Measurements from ENCODE around the gene MITF.

MITF gene

DNA sequence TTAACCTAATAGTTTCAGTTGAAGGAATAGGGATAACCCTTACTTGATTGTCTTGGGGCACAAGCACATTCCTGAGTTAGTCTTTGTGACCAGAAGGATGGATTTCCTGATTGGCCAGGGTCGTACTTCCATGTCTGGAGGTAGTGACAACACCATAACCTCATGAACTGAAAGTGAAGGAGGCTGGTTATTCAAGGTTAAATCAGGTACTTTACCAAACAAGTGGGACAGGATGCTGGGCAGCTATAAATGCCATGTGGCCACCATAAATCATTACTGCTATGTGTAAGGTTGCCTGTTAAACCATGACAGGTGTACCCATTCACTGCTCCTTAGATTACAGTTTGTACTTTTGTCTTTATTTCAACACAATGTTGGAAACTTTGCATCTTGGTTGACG lies 132.0 kb downstream of the MITF start:
- H3K4me3 ChIP-seq (ENCODE audit: low read depth, low read length, poor library complexity, severe bottlenecking): no peak overlapping the region
- no peaks in the 10 kb centered on the region for H4K20me1 ChIP-seq (ENCODE audit: insufficient read depth, low read length)
- H3K27ac ChIP-seq (ENCODE audit: low read depth, low read length, poor library complexity, severe bottlenecking): no peak overlapping the region
- no peak overlapping the region for H2AFZ ChIP-seq (ENCODE audit: low read length)
- no peaks in the 10 kb centered on the region for H3K9me3 ChIP-seq (ENCODE audit: low read length)
- H3K36me3 ChIP-seq (ENCODE audit: insufficient read depth, low read length): no peaks in the 10 kb centered on the region
- H3K9me2 ChIP-seq (ENCODE audit: low read depth, low read length): no peaks in the 10 kb centered on the region
- TF ChIP-seq EZH2 (IDR thresholded peaks at IDR 0.05; ENCODE audit: borderline replicate concordance, low read length) (no peak), CTCF (IDR thresholded peaks at IDR 0.05; ENCODE audit: low read length) (no peak)
- H3K4me2 ChIP-seq (ENCODE audit: low read length): no peak overlapping the region
- H3F3A ChIP-seq (ENCODE audit: insufficient read depth, low read length): no peaks in the 10 kb centered on the region
- H3K9ac ChIP-seq (ENCODE audit: low read length): no peak overlapping the region
- H3K27me3 ChIP-seq (ENCODE audit: insufficient read depth, low read length): no peaks in the 10 kb centered on the region
- no peaks in the 10 kb centered on the region for H3K4me1 ChIP-seq (ENCODE audit: insufficient read depth, low read length, severe bottlenecking)
- no peaks in the 10 kb centered on the region for H3K79me2 ChIP-seq (ENCODE audit: insufficient read depth, low read length)

DNA sequence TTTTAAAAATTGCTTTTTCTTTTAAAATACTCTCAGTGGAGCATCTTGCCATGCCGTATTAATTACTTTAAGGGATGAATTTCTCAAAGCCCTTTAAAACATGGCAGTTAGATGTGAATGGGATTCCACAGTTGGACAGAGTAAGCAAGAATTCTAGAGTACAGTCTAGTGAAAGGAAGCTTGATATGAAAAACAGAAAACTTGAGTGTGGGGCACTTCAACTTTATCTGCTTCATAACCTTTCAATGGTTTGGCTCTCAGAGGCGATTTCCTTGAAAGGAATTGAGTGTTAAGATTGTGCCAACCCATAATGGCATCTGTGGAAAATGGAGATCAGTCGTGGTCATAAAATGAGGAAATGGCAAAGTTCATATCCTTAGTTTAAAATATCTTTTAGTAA lies 132.6 kb downstream of the MITF start:
- no peak overlapping the region for H3K4me2 ChIP-seq (ENCODE audit: low read length)
- no peaks in the 10 kb centered on the region for H3K9me3 ChIP-seq (ENCODE audit: low read length)
- no peaks in the 10 kb centered on the region for H4K20me1 ChIP-seq (ENCODE audit: insufficient read depth, low read length)
- no peaks in the 10 kb centered on the region for H3K27me3 ChIP-seq (ENCODE audit: insufficient read depth, low read length)
- no peak overlapping the region for H3K4me3 ChIP-seq (ENCODE audit: low read depth, low read length, poor library complexity, severe bottlenecking)
- H3K27ac ChIP-seq (ENCODE audit: low read depth, low read length, poor library complexity, severe bottlenecking): no peak overlapping the region
- H3F3A ChIP-seq (ENCODE audit: insufficient read depth, low read length): no peaks in the 10 kb centered on the region
- no peaks in the 10 kb centered on the region for H3K79me2 ChIP-seq (ENCODE audit: insufficient read depth, low read length)
- H2AFZ ChIP-seq (ENCODE audit: low read length): no peak overlapping the region
- H3K9me2 ChIP-seq (ENCODE audit: low read depth, low read length): no peaks in the 10 kb centered on the region
- H3K36me3 ChIP-seq (ENCODE audit: insufficient read depth, low read length): no peaks in the 10 kb centered on the region
- TF ChIP-seq EZH2 (IDR thresholded peaks at IDR 0.05; ENCODE audit: borderline replicate concordance, low read length): no peak
- no peak for TF ChIP-seq CTCF (IDR thresholded peaks at IDR 0.05; ENCODE audit: low read length)
- no peaks in the 10 kb centered on the region for H3K4me1 ChIP-seq (ENCODE audit: insufficient read depth, low read length, severe bottlenecking)
- no peak overlapping the region for H3K9ac ChIP-seq (ENCODE audit: low read length)

DNA sequence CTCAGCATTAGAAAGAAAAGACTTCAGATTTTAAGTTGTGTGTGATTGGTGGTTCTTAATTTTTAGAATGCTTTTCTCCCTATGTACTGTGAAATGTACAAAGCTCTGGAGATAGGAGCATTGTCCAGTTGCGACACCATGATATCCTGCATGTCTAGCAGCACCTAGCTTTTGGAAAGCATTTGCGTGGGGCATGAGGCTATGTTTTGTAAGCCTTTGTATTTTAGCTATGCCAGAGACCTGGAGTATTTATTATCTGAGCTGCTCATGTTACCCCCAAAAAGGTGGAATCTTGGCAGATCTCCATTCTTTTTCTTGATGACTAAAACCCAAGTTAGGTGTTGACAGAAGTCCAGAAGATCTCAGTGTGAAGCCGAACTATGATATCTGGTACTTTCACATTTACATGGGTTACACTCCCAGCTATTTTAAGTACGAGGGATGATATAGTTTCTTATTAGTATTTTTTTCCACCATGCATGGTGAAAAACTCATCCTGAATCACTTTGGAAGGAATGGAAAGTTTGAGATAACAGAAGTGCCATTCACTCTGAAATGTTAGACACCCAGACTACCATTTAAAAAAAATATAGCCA lies 133.6 kb downstream of the MITF start:
- Histone ChIP-seq H3K36me3 (ENCODE audit: insufficient read depth, low read length) (no peaks in the 10 kb centered on the region), H3K9ac (ENCODE audit: low read length) (no peak overlapping the region), H3F3A (ENCODE audit: insufficient read depth, low read length) (no peaks in the 10 kb centered on the region), H2AFZ (ENCODE audit: low read length) (no peak overlapping the region), H3K9me3 (ENCODE audit: low read length) (no peaks in the 10 kb centered on the region), H3K27me3 (ENCODE audit: insufficient read depth, low read length) (no peaks in the 10 kb centered on the region), H3K4me1 (ENCODE audit: insufficient read depth, low read length, severe bottlenecking) (no peaks in the 10 kb centered on the region), H3K4me2 (ENCODE audit: low read length) (no peak overlapping the region), H3K9me2 (ENCODE audit: low read depth, low read length) (no peaks in the 10 kb centered on the region), H3K4me3 (ENCODE audit: low read depth, low read length, poor library complexity, severe bottlenecking) (no peak overlapping the region), H3K79me2 (ENCODE audit: insufficient read depth, low read length) (no peaks in the 10 kb centered on the region), H4K20me1 (ENCODE audit: insufficient read depth, low read length) (no peaks in the 10 kb centered on the region), H3K27ac (ENCODE audit: low read depth, low read length, poor library complexity, severe bottlenecking) (no peak overlapping the region)
- no peak for TF ChIP-seq EZH2 (IDR thresholded peaks at IDR 0.05; ENCODE audit: borderline replicate concordance, low read length)
- TF ChIP-seq CTCF (IDR thresholded peaks at IDR 0.05; ENCODE audit: low read length): no peak

Data from OCI-LY1 (cell line).